H9 (cell line): Measurements from ENCODE around the gene HKDC1. TPM values are rescaled to one million over a fixed set of nuclear protein-coding genes. Genes with fewer than 3 reads are reported as not detected.

Experiments
- DNase-seq: peaks from one replicate; pipeline ENCODE4 v3.0.0-alpha.2; 2017
- H2AFZ ChIP-seq: one replicate; pipeline ENCODE4 v1.6.1; 2013; ENCODE audit warnings: mild to moderate bottlenecking, low read length, control low read depth, moderate library complexity
- H2AK5ac ChIP-seq: 2 replicates; pipeline ENCODE4 v1.6.1; 2013; ENCODE audit warnings: low read length, control low read depth, mixed read lengths; ENCODE audit not compliant: insufficient read length
- H2BK120ac ChIP-seq: one replicate; pipeline ENCODE4 v1.6.1; 2013; ENCODE audit warnings: low read depth, mild to moderate bottlenecking, low read length, control low read depth, inconsistent platforms; ENCODE audit not compliant: poor library complexity, severe bottlenecking
- H2BK12ac ChIP-seq: 2 replicates; pipeline ENCODE4 v1.6.1; 2013; ENCODE audit warnings: low read length, control low read depth, mixed read lengths, low read depth; ENCODE audit not compliant: insufficient read length
- H2BK15ac ChIP-seq: 2 replicates; pipeline ENCODE4 v1.6.1; 2013; ENCODE audit warnings: low read depth, low read length, control low read depth
- H2BK20ac ChIP-seq: one replicate; pipeline ENCODE4 v1.6.1; 2013; ENCODE audit warnings: low read depth, mild to moderate bottlenecking, low read length, control low read depth, inconsistent platforms; ENCODE audit not compliant: poor library complexity, severe bottlenecking
- H2BK5ac ChIP-seq: 2 replicates; pipeline ENCODE4 v1.6.1; 2013; ENCODE audit warnings: low read length, control low read depth, mixed read lengths; ENCODE audit not compliant: insufficient read length
- H3K14ac ChIP-seq: 2 replicates; pipeline ENCODE4 v1.6.1; 2013; ENCODE audit warnings: low read length, control low read depth; ENCODE audit not compliant: insufficient read depth
- H3K18ac ChIP-seq: 2 replicates; pipeline ENCODE4 v1.6.1; 2013; ENCODE audit warnings: low read depth, mild to moderate bottlenecking, mixed read lengths, low read length, control low read depth; ENCODE audit not compliant: insufficient read length
- H3K23ac ChIP-seq: 2 replicates; pipeline ENCODE4 v1.6.1; 2013; ENCODE audit warnings: low read length, control low read depth, mixed read lengths, low read depth; ENCODE audit not compliant: insufficient read length
- H3K23me2 ChIP-seq: 2 replicates; pipeline ENCODE4 v1.6.1; 2013; ENCODE audit warnings: low read depth, mild to moderate bottlenecking, mixed read lengths, low read length, control low read depth; ENCODE audit not compliant: insufficient read length, poor library complexity, severe bottlenecking
- H3K27ac ChIP-seq: 2 replicates; pipeline ENCODE4 v1.5.1; 2013; ENCODE audit warnings: low read length, control low read depth, mixed read lengths, low read depth; ENCODE audit not compliant: insufficient read length
- H3K27me3 ChIP-seq: 2 replicates; pipeline ENCODE4 v1.6.1; 2013; ENCODE audit warnings: low read length, control low read depth, inconsistent platforms; ENCODE audit not compliant: insufficient read depth
- H3K4ac ChIP-seq: 2 replicates; pipeline ENCODE4 v1.6.1; 2013; ENCODE audit warnings: low read depth, mild to moderate bottlenecking, control low read depth, inconsistent platforms, low read length, moderate library complexity
- H3K4me1 ChIP-seq: 2 replicates; pipeline ENCODE4 v1.6.1; 2013; ENCODE audit warnings: low read length, control low read depth, inconsistent platforms; ENCODE audit not compliant: insufficient read depth
- H3K4me2 ChIP-seq: 2 replicates; pipeline ENCODE4 v1.6.1; 2013; ENCODE audit warnings: low read length, control low read depth, mixed read lengths; ENCODE audit not compliant: insufficient read length, insufficient read depth
- H3K56ac ChIP-seq: 2 replicates; pipeline ENCODE4 v1.6.1; 2013; ENCODE audit warnings: low read depth, mild to moderate bottlenecking, mixed read lengths, low read length, control low read depth; ENCODE audit not compliant: insufficient read length
- H3K79me1 ChIP-seq: 2 replicates; pipeline ENCODE4 v1.6.1; 2013; ENCODE audit warnings: low read depth, mild to moderate bottlenecking, moderate library complexity, low read length, control low read depth, inconsistent platforms; ENCODE audit not compliant: insufficient read depth, poor library complexity, severe bottlenecking
- H3K79me2 ChIP-seq: 2 replicates; pipeline ENCODE4 v1.6.1; 2013; ENCODE audit warnings: low read length, control low read depth, inconsistent platforms; ENCODE audit not compliant: insufficient read depth
- H3K9ac ChIP-seq: 2 replicates; pipeline ENCODE4 v1.6.1; 2013; ENCODE audit warnings: low read length, control low read depth, mixed read lengths; ENCODE audit not compliant: insufficient read length; ENCODE audit errors: extremely low read depth
- H3K9me3 ChIP-seq: one replicate; pipeline ENCODE4 v1.6.1; 2013; ENCODE audit warnings: low read depth, low read length, inconsistent platforms; ENCODE audit not compliant: control insufficient read depth
- H3T11ph ChIP-seq: one replicate; pipeline ENCODE4 v1.6.1; 2013; ENCODE audit warnings: mild to moderate bottlenecking, low read length, control low read depth, inconsistent platforms
- H4K20me1 ChIP-seq: one replicate; pipeline ENCODE4 v1.6.1; 2013; ENCODE audit not compliant: control insufficient read depth, insufficient read length, insufficient read depth
- H4K5ac ChIP-seq: 2 replicates; pipeline ENCODE4 v1.6.1; 2013; ENCODE audit warnings: low read depth, mild to moderate bottlenecking, mixed read lengths, low read length, control low read depth; ENCODE audit not compliant: insufficient read length
- H4K8ac ChIP-seq: replicated peaks from 2 replicates; pipeline ENCODE4 v1.6.1; 2013; ENCODE audit warnings: low read length, control low read depth, mixed read lengths, low read depth; ENCODE audit not compliant: insufficient read length
- H4K91ac ChIP-seq: 2 replicates; pipeline ENCODE4 v1.6.1; 2013; ENCODE audit warnings: low read depth, mild to moderate bottlenecking, moderate library complexity, mixed read lengths, low read length, control low read depth; ENCODE audit not compliant: insufficient read length
- H3K27ac Mint-ChIP-seq, 3 experiments: 2 replicates in 2 of 3; 3 replicates in 1 of 3; pipeline ENCODE4 v1.8.0; 2020 to 2021; ENCODE audit warnings: mixed read lengths in 3 of 3, mild to moderate bottlenecking in 1 of 3, moderate library complexity in 1 of 3
- H3K27me3 Mint-ChIP-seq: 2 replicates; pipeline ENCODE4 v1.8.0; 2021; ENCODE audit warnings: low read depth, mild to moderate bottlenecking, moderate library complexity, mixed read lengths
- H3K36me3 Mint-ChIP-seq, 3 experiments: 2 replicates in 2 of 3; 3 replicates in 1 of 3; pipeline ENCODE4 v1.8.0; 2020 to 2021; ENCODE audit warnings: low read depth in 3 of 3, mixed read lengths in 3 of 3; ENCODE audit not compliant: insufficient read depth in 1 of 3
- H3K4me1 Mint-ChIP-seq, 2 experiments: 2 replicates each; pipeline ENCODE4 v1.8.0; 2020; ENCODE audit warnings: mixed read lengths in 2 of 2
- H3K4me3 Mint-ChIP-seq, 2 experiments: 2 replicates in 1 of 2; 3 replicates in 1 of 2; pipeline ENCODE4 v1.8.0; 2020 to 2021; ENCODE audit warnings: mild to moderate bottlenecking in 2 of 2, mixed read lengths in 2 of 2, moderate library complexity in 1 of 2
- H3K9me3 Mint-ChIP-seq, 2 experiments: 2 replicates in 1 of 2; 3 replicates in 1 of 2; pipeline ENCODE4 v1.8.0; 2020; ENCODE audit warnings: mild to moderate bottlenecking in 2 of 2, mixed read lengths in 2 of 2, moderate library complexity in 1 of 2
- WGBS: extraction: QIAGEN DNeasy Blood & Tissue Kit; methylation state at CpG from one replicate; pipeline ENCODE4 v1.1.7; 2013; ENCODE audit warnings: missing lambda C conversion rate, low lambda C conversion rate, mixed read lengths; ENCODE audit not compliant: insufficient read length; ENCODE audit errors: extremely low coverage; 5-methylcytosine and 5-hydroxymethylcytosine counted together
- total RNA-seq: library from RNA; stranded (reverse); gene quantifications from 2 replicates; pipeline ENCODE4 v1.2.1, GENCODE V29; 2021
- TF ChIP-seq, protein P1 (sequence below): fragments of 200-600 bp; sonication (generic); conservative IDR thresholded peaks from 3 replicates; pipeline ENCODE4 v1.8.0; 2021; ENCODE audit warnings: antibody characterized with exemption, mild to moderate bottlenecking

HKDC1 gene
- total RNA-seq, 1 experiment from 2014 or later: not detected

DNA sequence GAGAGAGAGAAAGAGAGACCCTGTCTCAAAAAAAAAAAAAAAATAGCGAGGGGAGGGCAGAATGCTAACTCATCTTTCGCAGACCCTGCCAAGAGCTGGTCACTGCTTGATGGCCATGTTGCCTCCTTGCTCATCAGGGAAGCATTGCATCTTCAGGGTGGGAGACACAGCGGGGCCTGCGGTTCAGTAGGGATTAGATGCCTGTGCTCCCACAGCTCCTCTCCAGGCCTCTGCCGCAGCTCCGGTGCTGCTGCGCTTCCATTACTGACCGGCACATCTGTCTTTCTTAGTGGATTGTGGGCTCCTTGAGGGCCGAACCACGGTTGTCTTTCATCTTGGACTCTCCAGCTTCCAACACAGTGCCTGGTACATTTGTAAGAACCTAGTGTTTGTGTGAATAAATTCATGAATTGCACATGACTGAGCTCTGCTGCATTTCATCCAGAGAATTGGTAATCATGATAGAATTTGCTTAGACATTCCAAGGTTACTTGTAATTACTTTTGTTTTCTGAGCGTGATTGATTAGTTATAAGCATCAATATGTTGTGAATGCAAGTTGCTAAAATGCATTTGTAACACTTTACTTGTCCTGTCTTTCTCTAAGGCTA is 75.0 kb downstream of the HKDC1 start:
- Mint-ChIP-seq H3K4me1 (peaks cover 7 to 10% of the 10 kb centered on the region in 2 experiments), H3K9me3 (no peaks in the 10 kb centered on the region), H3K4me3 (no peak overlapping the region), H3K36me3 (no peaks in the 10 kb centered on the region), H3K27ac (peak overlapping the region in 1 of 3 experiments; percentile 84; a peak in 1 of 7 replicates), H3K27me3 (peaks cover 3% of the 10 kb centered on the region; the same call in 1 of the 2 replicates)
- TF ChIP-seq, protein P1, sequence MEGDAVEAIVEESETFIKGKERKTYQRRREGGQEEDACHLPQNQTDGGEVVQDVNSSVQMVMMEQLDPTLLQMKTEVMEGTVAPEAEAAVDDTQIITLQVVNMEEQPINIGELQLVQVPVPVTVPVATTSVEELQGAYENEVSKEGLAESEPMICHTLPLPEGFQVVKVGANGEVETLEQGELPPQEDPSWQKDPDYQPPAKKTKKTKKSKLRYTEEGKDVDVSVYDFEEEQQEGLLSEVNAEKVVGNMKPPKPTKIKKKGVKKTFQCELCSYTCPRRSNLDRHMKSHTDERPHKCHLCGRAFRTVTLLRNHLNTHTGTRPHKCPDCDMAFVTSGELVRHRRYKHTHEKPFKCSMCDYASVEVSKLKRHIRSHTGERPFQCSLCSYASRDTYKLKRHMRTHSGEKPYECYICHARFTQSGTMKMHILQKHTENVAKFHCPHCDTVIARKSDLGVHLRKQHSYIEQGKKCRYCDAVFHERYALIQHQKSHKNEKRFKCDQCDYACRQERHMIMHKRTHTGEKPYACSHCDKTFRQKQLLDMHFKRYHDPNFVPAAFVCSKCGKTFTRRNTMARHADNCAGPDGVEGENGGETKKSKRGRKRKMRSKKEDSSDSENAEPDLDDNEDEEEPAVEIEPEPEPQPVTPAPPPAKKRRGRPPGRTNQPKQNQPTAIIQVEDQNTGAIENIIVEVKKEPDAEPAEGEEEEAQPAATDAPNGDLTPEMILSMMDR: no peak
- Histone ChIP-seq H2BK15ac (no peak overlapping the region), H3K4ac (no peak overlapping the region), H4K5ac (no peak overlapping the region), H3K9me3 (no peaks in the 10 kb centered on the region), H4K20me1 (no peaks in the 10 kb centered on the region), H3K79me1 (no peaks in the 10 kb centered on the region), H2BK20ac (no peak overlapping the region), H3K4me1 (no peaks in the 10 kb centered on the region), H3K18ac (no peak overlapping the region), H3K4me2 (no peak overlapping the region), H4K91ac (no peak overlapping the region), H2BK5ac (no peak overlapping the region), H2AFZ (no peak overlapping the region), H3K9ac (no peak overlapping the region), H3K27me3 (no peaks in the 10 kb centered on the region), H3K27ac (no peak overlapping the region), H3K14ac (no peak overlapping the region), H2BK120ac (no peak overlapping the region), H2BK12ac (no peak overlapping the region), H3K23ac (no peak overlapping the region), H3K23me2 (no peaks in the 10 kb centered on the region), H3T11ph (no peak overlapping the region), H3K56ac (no peak overlapping the region), H4K8ac (no peak overlapping the region), H3K79me2 (no peaks in the 10 kb centered on the region), H2AK5ac (no peak overlapping the region)
- WGBS: no CpG with 5 or more reads among the region's 11 CpGs
- no peak for DNase-seq
